Measurements from ENCODE around the gene CAMK2D.

DNA sequence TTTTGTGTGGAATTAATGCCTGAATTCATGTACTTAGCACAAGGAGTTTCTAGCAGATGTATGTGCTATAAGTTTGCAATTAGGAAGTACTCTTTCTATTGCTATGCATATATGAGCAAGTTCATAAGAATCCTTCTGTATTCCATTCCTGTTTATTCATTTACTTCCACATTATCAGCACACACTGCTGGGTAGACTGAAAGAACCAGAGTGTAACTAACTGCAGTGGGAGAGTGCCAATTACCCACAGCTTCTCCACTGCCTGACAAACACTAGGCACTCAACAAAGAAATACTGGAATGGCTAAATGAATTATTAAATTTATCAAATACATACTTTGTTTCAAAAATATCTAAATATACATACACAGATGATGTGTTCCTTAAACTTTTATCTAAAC, 219.6 kb downstream of the CAMK2D start:
- TF ChIP-seq, protein P1, sequence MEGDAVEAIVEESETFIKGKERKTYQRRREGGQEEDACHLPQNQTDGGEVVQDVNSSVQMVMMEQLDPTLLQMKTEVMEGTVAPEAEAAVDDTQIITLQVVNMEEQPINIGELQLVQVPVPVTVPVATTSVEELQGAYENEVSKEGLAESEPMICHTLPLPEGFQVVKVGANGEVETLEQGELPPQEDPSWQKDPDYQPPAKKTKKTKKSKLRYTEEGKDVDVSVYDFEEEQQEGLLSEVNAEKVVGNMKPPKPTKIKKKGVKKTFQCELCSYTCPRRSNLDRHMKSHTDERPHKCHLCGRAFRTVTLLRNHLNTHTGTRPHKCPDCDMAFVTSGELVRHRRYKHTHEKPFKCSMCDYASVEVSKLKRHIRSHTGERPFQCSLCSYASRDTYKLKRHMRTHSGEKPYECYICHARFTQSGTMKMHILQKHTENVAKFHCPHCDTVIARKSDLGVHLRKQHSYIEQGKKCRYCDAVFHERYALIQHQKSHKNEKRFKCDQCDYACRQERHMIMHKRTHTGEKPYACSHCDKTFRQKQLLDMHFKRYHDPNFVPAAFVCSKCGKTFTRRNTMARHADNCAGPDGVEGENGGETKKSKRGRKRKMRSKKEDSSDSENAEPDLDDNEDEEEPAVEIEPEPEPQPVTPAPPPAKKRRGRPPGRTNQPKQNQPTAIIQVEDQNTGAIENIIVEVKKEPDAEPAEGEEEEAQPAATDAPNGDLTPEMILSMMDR (IDR thresholded peaks at IDR 0.05), result no peak
- TF ChIP-seq, protein P2, sequence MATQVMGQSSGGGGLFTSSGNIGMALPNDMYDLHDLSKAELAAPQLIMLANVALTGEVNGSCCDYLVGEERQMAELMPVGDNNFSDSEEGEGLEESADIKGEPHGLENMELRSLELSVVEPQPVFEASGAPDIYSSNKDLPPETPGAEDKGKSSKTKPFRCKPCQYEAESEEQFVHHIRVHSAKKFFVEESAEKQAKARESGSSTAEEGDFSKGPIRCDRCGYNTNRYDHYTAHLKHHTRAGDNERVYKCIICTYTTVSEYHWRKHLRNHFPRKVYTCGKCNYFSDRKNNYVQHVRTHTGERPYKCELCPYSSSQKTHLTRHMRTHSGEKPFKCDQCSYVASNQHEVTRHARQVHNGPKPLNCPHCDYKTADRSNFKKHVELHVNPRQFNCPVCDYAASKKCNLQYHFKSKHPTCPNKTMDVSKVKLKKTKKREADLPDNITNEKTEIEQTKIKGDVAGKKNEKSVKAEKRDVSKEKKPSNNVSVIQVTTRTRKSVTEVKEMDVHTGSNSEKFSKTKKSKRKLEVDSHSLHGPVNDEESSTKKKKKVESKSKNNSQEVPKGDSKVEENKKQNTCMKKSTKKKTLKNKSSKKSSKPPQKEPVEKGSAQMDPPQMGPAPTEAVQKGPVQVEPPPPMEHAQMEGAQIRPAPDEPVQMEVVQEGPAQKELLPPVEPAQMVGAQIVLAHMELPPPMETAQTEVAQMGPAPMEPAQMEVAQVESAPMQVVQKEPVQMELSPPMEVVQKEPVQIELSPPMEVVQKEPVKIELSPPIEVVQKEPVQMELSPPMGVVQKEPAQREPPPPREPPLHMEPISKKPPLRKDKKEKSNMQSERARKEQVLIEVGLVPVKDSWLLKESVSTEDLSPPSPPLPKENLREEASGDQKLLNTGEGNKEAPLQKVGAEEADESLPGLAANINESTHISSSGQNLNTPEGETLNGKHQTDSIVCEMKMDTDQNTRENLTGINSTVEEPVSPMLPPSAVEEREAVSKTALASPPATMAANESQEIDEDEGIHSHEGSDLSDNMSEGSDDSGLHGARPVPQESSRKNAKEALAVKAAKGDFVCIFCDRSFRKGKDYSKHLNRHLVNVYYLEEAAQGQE (IDR thresholded peaks at IDR 0.05; ENCODE audit: insufficient read depth in 1 of 2, low read depth in 2 of 2, low read length in 1 of 2), result no peak
- TF ChIP-seq POLR2AphosphoS5 (IDR thresholded peaks at IDR 0.05; ENCODE audit: low read depth, low read length) (no peak), SIN3A (IDR thresholded peaks at IDR 0.05; ENCODE audit: borderline replicate concordance, insufficient read depth, low read depth, low read length) (no peak), TCF7L2 (IDR thresholded peaks at IDR 0.05; ENCODE audit: low read depth, low read length) (no peak)
